Fibroblast of pulmonary artery (primary cell): Measurements from ENCODE around the gene ATP5F1D.

Experiments used
- DNase-seq: peaks from one replicate; pipeline ENCODE4 v3.0.0-alpha.2; 2010; ENCODE audit warnings: low read depth
- H3K4me3 ChIP-seq: replicated peaks from 2 replicates; pipeline ENCODE4 v1.5.1; 2011; ENCODE audit warnings: low read depth, mild to moderate bottlenecking, control low read depth, low read length, moderate library complexity
- CTCF ChIP-seq: IDR thresholded peaks from 2 replicates; pipeline ENCODE4 v1.5.1; 2011; ENCODE audit warnings: mild to moderate bottlenecking, control low read depth, low read length, inconsistent platforms; ENCODE audit errors: missing control alignments

The ATP5F1D gene

GRCh38 chr19:1272423-1273262 lies 31.1 kb downstream of the ATP5F1D start:
- H3K4me3 ChIP-seq: no peak overlapping the region
- TF ChIP-seq CTCF: no peak
- DNase-seq: no peak

- no peak for TF ChIP-seq CTCF
- DNase-seq: no peak
- no peak overlapping the region for H3K4me3 ChIP-seq
Observed at GRCh38 chr19:1273263-1274041, 31.9 kb downstream of the ATP5F1D start.

- DNase-seq: no peak
- no peak for TF ChIP-seq CTCF
Observed at GRCh38 chr19:1274081-1274851, 32.7 kb downstream of the ATP5F1D start.

GRCh38 chr19:1274852-1275259 lies 33.3 kb downstream of the ATP5F1D start:
- no peak for TF ChIP-seq CTCF
- H3K4me3 ChIP-seq: peak overlapping the region; percentile 51
- DNase-seq: no peak

More at GRCh38 chr19:1274081-1274851, 32.7 kb downstream of the ATP5F1D start:
- peak overlapping the region; percentile 51 for H3K4me3 ChIP-seq

GRCh38 chr19:1275260-1275975 lies 33.9 kb downstream of the ATP5F1D start, which contains the start of gene FAM174C:
FAM174C (plus strand) TSS chr19:1275530; CDS start chr19:1275550, 20 bp downstream.
- no peak for TF ChIP-seq CTCF
- H3K4me3 ChIP-seq: peak within 1 kb of the TSS; percentile 68
- peak; percentile 98 for DNase-seq
